Keratinocyte (primary cell): ENCODE measurements around the gene EDN2. TPM values are rescaled to one million over a fixed set of nuclear protein-coding genes. Genes with fewer than 3 reads are reported as not detected.

Source experiments
- DNase-seq: peaks from one replicate; pipeline ENCODE4 v3.0.0-alpha.2; 2011; ENCODE audit warnings: low read depth, missing footprints, low spot score
- FAIRE-seq: peaks from 2 replicates; lab custom pipeline; 2011; peaks lifted over from hg19 to GRCh38; lab: Jason Lieb, UNC
- H2AFZ ChIP-seq: 2 replicates; pipeline ENCODE4 v1.6.0; 2012; ENCODE audit warnings: low read length, control low read depth, inconsistent platforms; ENCODE audit not compliant: control insufficient read depth
- H3K27ac ChIP-seq: 2 replicates; pipeline ENCODE4 v1.5.1; 2011; ENCODE audit warnings: low read length; ENCODE audit not compliant: control insufficient read depth, insufficient read depth
- H3K27me3 ChIP-seq: 3 replicates; pipeline ENCODE4 v1.6.0; 2011; ENCODE audit warnings: low read length; ENCODE audit not compliant: control insufficient read depth, insufficient read depth; ENCODE audit errors: extremely low read depth
- H3K36me3 ChIP-seq, 2 experiments: 2 replicates in 1 of 2; 3 replicates in 1 of 2; pipeline ENCODE4 v1.5.1; 2011; ENCODE audit warnings: low read length in 2 of 2, mild to moderate bottlenecking in 1 of 2; ENCODE audit not compliant: control insufficient read depth in 2 of 2, insufficient read depth in 2 of 2; ENCODE audit errors: extremely low read depth in 1 of 2
- H3K4me1 ChIP-seq: 3 replicates; pipeline ENCODE4 v1.5.1; 2011; ENCODE audit warnings: low read length; ENCODE audit not compliant: control insufficient read depth, insufficient read depth; ENCODE audit errors: extremely low read depth
- H3K4me2 ChIP-seq: 3 replicates; pipeline ENCODE4 v1.6.0; 2011; ENCODE audit warnings: low read depth, low read length; ENCODE audit not compliant: control insufficient read depth, insufficient read depth; ENCODE audit errors: extremely low read depth
- H3K4me3 ChIP-seq, 3 experiments: fragments of 200-600 bp in 1 of 3; sonication (generic) in 1 of 3; 2 replicates in 2 of 3; 3 replicates in 1 of 3; pipeline ENCODE4 v1.5.1; 2011 to 2016; ENCODE audit warnings: low read length in 3 of 3, mild to moderate bottlenecking in 3 of 3, control low read depth in 2 of 3, inconsistent platforms in 1 of 3, low read depth in 1 of 3, mixed read lengths in 1 of 3, mixed run types in 1 of 3, moderate library complexity in 1 of 3; ENCODE audit not compliant: control insufficient read depth in 2 of 3, insufficient read depth in 2 of 3; ENCODE audit errors: extremely low read depth in 1 of 3
- H3K79me2 ChIP-seq: 2 replicates; pipeline ENCODE4 v1.6.0; 2012; ENCODE audit warnings: low read length; ENCODE audit not compliant: control insufficient read depth, insufficient read depth
- H3K9ac ChIP-seq: 3 replicates; pipeline ENCODE4 v1.6.0; 2011; ENCODE audit warnings: low read length; ENCODE audit not compliant: control insufficient read depth, insufficient read depth; ENCODE audit errors: extremely low read depth
- H3K9me1 ChIP-seq: 3 replicates; pipeline ENCODE4 v1.6.0; 2011; ENCODE audit warnings: low read length; ENCODE audit not compliant: control insufficient read depth, insufficient read depth; ENCODE audit errors: extremely low read depth
- H3K9me3 ChIP-seq: 2 replicates; pipeline ENCODE4 v1.5.1; 2012; ENCODE audit warnings: low read depth, low read length; ENCODE audit not compliant: control insufficient read depth
- H4K20me1 ChIP-seq: 3 replicates; pipeline ENCODE4 v1.6.0; 2011; ENCODE audit warnings: low read length; ENCODE audit not compliant: control insufficient read depth, insufficient read depth; ENCODE audit errors: extremely low read depth
- CTCF ChIP-seq, 3 experiments: IDR thresholded peaks in 1 of 3; conservative IDR thresholded peaks in 1 of 3; optimal IDR thresholded peaks in 1 of 3; 2 replicates in 2 of 3; 3 replicates in 1 of 3; pipeline versions ENCODE3 to v1.5.1; 2011; ENCODE audit warnings: low read length in 3 of 3, mild to moderate bottlenecking in 3 of 3, moderate library complexity in 2 of 3, control low read depth in 1 of 3, inconsistent platforms in 1 of 3; ENCODE audit not compliant: insufficient read depth in 2 of 3; ENCODE audit errors: extremely low read depth in 1 of 3
- EZH2 ChIP-seq: IDR thresholded peaks from one replicate; pipeline ENCODE4 v1.6.1; 2012; ENCODE audit warnings: inconsistent platforms, mild to moderate bottlenecking, low read length, moderate library complexity
- dilution Hi-C: fragments of 300-500 bp; cut with MboI; formaldehyde crosslinking; loops from one replicate; pipeline ENCODE4 v1.7.0; 2020; ENCODE audit warnings: low sequenced_read_pairs; ENCODE audit not compliant: extremely low pct_ligation_motif_present
- polyA plus RNA-seq, 5 experiments: library from polyadenylated mRNA; depleted of rRNA in 3 of 5; stranded (reverse) in 3 of 5; stranded (forward) in 1 of 5; unstranded in 1 of 5; fragments of >200 nt; gene quantifications; 1 replicate in 1 of 5; 2 replicates in 3 of 5; 3 replicates in 1 of 5; pipeline versions ENCODE4 v1.2.1 to v1.2.3, GENCODE V29; 2011 to 2012; ENCODE audit warnings: missing spikeins in 2 of 5, low read depth in 1 of 5, low replicate concordance in 1 of 5

Gene EDN2
- polyA plus RNA-seq, 1 donor (not counting 4 experiments of a cell fraction or from before 2014, with no cell fraction given): 0.34 TPM

GRCh38 chr1:41469706-41470105, 14.8 kb downstream of the EDN2 start:
- H3K27ac ChIP-seq: no peak overlapping the region
- no peak overlapping the region for H3K4me3 ChIP-seq
- no peak for DNase-seq
- no peak for FAIRE-seq
- TF ChIP-seq CTCF (optimal IDR thresholded peaks at IDR 0.05 in 1 of 3, IDR thresholded peaks at IDR 0.05 in 1 of 3, conservative IDR thresholded peaks at IDR 0.05 in 1 of 3; ENCODE audit: extremely low read depth in 1 of 3, insufficient read depth in 2 of 3, low read length in 3 of 3) (no peak), EZH2 (no peak)
- no peaks in the 10 kb centered on the region for H3K9me3 ChIP-seq
- dilution Hi-C loops: no loop called here
- no peaks in the 10 kb centered on the region for H3K79me2 ChIP-seq
- no peaks in the 10 kb centered on the region for H3K9me1 ChIP-seq
- H4K20me1 ChIP-seq: no peaks in the 10 kb centered on the region
- H3K9ac ChIP-seq: no peak overlapping the region
- peaks cover 42% of the 10 kb centered on the region for H3K4me1 ChIP-seq
- no peaks in the 10 kb centered on the region for H3K36me3 ChIP-seq
- H3K27me3 ChIP-seq: no peaks in the 10 kb centered on the region
- H2AFZ ChIP-seq: no peak overlapping the region
- H3K4me2 ChIP-seq: no peak overlapping the region

GRCh38 chr1:41468122-41468762, 16.2 kb downstream of the EDN2 start:
- Histone ChIP-seq H2AFZ (no peak overlapping the region), H3K79me2 (no peaks in the 10 kb centered on the region), H3K27ac (no peak overlapping the region), H4K20me1 (no peaks in the 10 kb centered on the region), H3K9ac (no peak overlapping the region), H3K4me1 (peaks cover 31% of the 10 kb centered on the region), H3K36me3 (no peaks in the 10 kb centered on the region), H3K4me3 (no peak overlapping the region), H3K27me3 (no peaks in the 10 kb centered on the region), H3K9me3 (no peaks in the 10 kb centered on the region), H3K9me1 (no peaks in the 10 kb centered on the region), H3K4me2 (no peak overlapping the region)
- TF ChIP-seq CTCF (optimal IDR thresholded peaks at IDR 0.05 in 1 of 3, IDR thresholded peaks at IDR 0.05 in 1 of 3, conservative IDR thresholded peaks at IDR 0.05 in 1 of 3; ENCODE audit: extremely low read depth in 1 of 3, insufficient read depth in 2 of 3, low read length in 3 of 3) (no peak), EZH2 (no peak)
- DNase-seq (no peak), FAIRE-seq (no peak)
- dilution Hi-C loops: no loop called here
